Fibroblast of villous mesenchyme (primary cell): ENCODE measurements around the gene ZNF425. TPM values are rescaled to one million over a fixed set of nuclear protein-coding genes. Genes with fewer than 3 reads are reported as not detected.
A peak's percentile ranks its signal among the peaks of the same experiment; 100 is the strongest.

ENCODE experiments used
- DNase-seq: peaks from one replicate; pipeline ENCODE4 v3.0.0-alpha.2; 2010; ENCODE audit warnings: low read depth
- H3K4me3 ChIP-seq: 2 replicates; pipeline ENCODE4 v1.5.1; 2011; ENCODE audit warnings: low read depth, mild to moderate bottlenecking, low read length
- CTCF ChIP-seq: IDR thresholded peaks from 2 replicates; pipeline ENCODE4 v1.5.1; 2012; ENCODE audit warnings: low read depth, mild to moderate bottlenecking, low read length; ENCODE audit not compliant: insufficient read depth
- total RNA-seq: library from RNA; depleted of rRNA; stranded (reverse); fragments of >200 nt; gene quantifications from 2 replicates; pipeline ENCODE4 v1.2.3, GENCODE V29; 2012

The ZNF425 gene
- total RNA-seq, 1 donor, result 3.5 TPM

- TF ChIP-seq CTCF, result no peak
- peak; percentile 16 for DNase-seq
- no peak overlapping the region for H3K4me3 ChIP-seq
These were observed 35.2 kb upstream of the ZNF425 start for GRCh38 chr7:149161241-149161848.

GRCh38 chr7:149156898-149157297 lies 30.8 kb upstream of the ZNF425 start:
- TF ChIP-seq CTCF, result no peak
- DNase-seq, result no peak
- H3K4me3 ChIP-seq, result no peak overlapping the region

GRCh38 chr7:149154056-149154455 lies 27.9 kb upstream of the ZNF425 start:
- no peak overlapping the region for H3K4me3 ChIP-seq
- no peak for DNase-seq
- no peak for TF ChIP-seq CTCF

- H3K4me3 ChIP-seq, result no peak overlapping the region
- no peak for DNase-seq
- no peak for TF ChIP-seq CTCF
These were observed 27.2 kb upstream of the ZNF425 start for GRCh38 chr7:149153346-149153745.

GRCh38 chr7:149150981-149151380 lies 24.9 kb upstream of the ZNF425 start:
- H3K4me3 ChIP-seq, result no peak overlapping the region
- no peak for TF ChIP-seq CTCF
- no peak for DNase-seq

- peak overlapping the region; percentile 84 for H3K4me3 ChIP-seq
- peak; percentile 69 for DNase-seq
- no peak for TF ChIP-seq CTCF
These were observed 21.9 kb upstream of the ZNF425 start for GRCh38 chr7:149147752-149148653.
